Vagina (tissue), 2 donors: Measurements from ENCODE around the gene PCARE. TPM values are rescaled to one million over a fixed set of nuclear protein-coding genes. Genes with fewer than 3 reads are reported as not detected.

Experiments used
- DNase-seq, 2 donors: peaks; one replicate each; pipeline ENCODE4 v3.0.0-alpha.2; 2017; ENCODE audit errors: extremely low spot score in 2 of 2
- H3K27ac ChIP-seq: fragments of 200-600 bp; sonication (generic); one replicate; pipeline ENCODE4 v1.5.1; 2019
- H3K27me3 ChIP-seq: fragments of 200-600 bp; sonication (generic); one replicate; pipeline ENCODE4 v1.5.1; 2019
- H3K36me3 ChIP-seq, 2 donors: fragments of 200-600 bp; sonication (generic); one replicate each; pipeline ENCODE4 v1.5.1; 2017 to 2019
- H3K4me1 ChIP-seq: fragments of 200-600 bp; sonication (generic); one replicate; pipeline ENCODE4 v1.5.1; 2019
- H3K4me3 ChIP-seq, 2 donors: fragments of 200-600 bp; sonication (generic); 1 replicate in 1 of 2; 2 replicates in 1 of 2; pipeline ENCODE4 v1.5.1; 2016 to 2019
- H3K9me3 ChIP-seq: fragments of 200-600 bp; sonication (generic); one replicate; pipeline ENCODE4 v1.5.1; 2019
- CTCF ChIP-seq, 3 experiments: fragments of 450-650 bp in 2 of 3; fragments of 200-600 bp in 1 of 3; sonication (generic) in 1 of 3; IDR thresholded peaks; one replicate each; pipeline ENCODE4 v1.5.1; 2017 to 2019; ENCODE audit warnings: antibody characterized with exemption in 3 of 3, mild to moderate bottlenecking in 2 of 3, moderate library complexity in 2 of 3
- POLR2A ChIP-seq, 2 donors: fragments of 450-650 bp; IDR thresholded peaks; one replicate each; pipeline ENCODE4 v1.6.1; 2017; ENCODE audit warnings: antibody characterized with exemption in 2 of 2, mild to moderate bottlenecking in 2 of 2, moderate library complexity in 2 of 2
- POLR2AphosphoS5 ChIP-seq, 2 donors: sonication (generic); formaldehyde crosslinking; IDR thresholded peaks; one replicate each; pipeline ENCODE4 v1.9.0; 2017; ENCODE audit warnings: antibody characterized with exemption in 2 of 2, mild to moderate bottlenecking in 2 of 2, low read depth in 1 of 2; ENCODE audit not compliant: insufficient read depth in 1 of 2
- intact Hi-C: fragments of 100-400 bp; cut with DNase I; formaldehyde crosslinking; loops from one replicate; pipeline ENCODE4 v1.15.1; 2023
- total RNA-seq: library from RNA; depleted of rRNA; stranded (reverse); fragments of >200 nt; gene quantifications from one replicate; pipeline ENCODE4 v1.2.3, GENCODE V29; 2016

PCARE gene
- total RNA-seq, 1 donor from 2014 or later, result not detected

DNA sequence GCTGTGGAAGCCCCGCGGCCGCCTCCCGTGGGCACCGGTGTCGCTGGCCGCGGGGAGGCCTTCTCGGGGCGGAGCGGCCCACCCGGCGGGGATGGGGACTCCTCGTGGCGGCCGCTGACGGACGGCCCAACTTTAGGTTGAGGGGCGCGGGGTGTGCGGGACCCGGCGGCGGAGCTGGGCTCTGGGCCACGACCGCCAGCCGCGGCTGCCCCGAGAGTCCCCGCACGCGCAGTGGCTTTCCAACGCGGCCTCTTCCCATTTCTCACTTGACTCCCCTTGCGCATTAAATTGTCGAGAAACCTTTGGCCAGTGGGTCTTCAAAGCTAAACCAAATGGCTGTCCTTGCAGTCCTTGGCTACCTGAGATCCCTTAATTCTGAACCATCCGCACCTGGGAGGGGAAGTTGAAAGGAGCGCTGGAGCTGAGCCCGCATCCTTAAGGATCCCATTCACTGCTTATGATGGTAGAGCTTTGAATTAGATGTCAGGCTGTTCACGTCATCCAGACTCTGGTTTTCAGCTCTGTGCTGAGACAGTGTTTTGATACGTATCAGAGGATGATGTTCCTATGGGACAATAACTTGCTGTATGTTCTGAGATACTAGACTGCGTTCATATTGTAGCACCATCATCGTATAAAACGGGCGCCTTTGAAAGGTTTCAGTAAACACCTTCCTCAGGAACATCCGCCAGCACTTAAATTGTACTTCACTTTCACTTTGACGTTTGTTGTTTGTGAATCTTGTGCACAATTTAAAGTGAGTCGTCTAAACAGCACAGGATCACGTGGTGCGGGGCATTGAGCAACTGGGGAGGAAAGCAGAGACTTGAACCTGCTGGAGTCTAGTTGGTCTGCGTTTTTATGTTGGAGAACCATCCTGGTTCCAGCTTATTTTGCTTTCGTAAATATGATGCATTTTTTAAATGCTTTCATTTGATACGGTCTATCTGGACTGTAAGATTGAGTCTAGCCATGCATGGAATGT lies 41.8 kb upstream of the PCARE start:
- no peak for DNase-seq
- TF ChIP-seq CTCF (IDR thresholded peaks at IDR 0.05) (no peak), POLR2AphosphoS5 (IDR thresholded peaks at IDR 0.05; ENCODE audit: insufficient read depth in 1 of 2, low read depth in 1 of 2) (peak; percentile 33 to 80)
- Histone ChIP-seq H3K4me3 (peak overlapping the region; percentile 84), H3K27me3 (no peaks in the 10 kb centered on the region), H3K9me3 (no peaks in the 10 kb centered on the region), H3K27ac (peak overlapping the region; percentile 97), H3K36me3 (no peaks in the 10 kb centered on the region), H3K4me1 (peaks cover 53% of the 10 kb centered on the region)
- intact Hi-C loops, result no loop called here

DNA sequence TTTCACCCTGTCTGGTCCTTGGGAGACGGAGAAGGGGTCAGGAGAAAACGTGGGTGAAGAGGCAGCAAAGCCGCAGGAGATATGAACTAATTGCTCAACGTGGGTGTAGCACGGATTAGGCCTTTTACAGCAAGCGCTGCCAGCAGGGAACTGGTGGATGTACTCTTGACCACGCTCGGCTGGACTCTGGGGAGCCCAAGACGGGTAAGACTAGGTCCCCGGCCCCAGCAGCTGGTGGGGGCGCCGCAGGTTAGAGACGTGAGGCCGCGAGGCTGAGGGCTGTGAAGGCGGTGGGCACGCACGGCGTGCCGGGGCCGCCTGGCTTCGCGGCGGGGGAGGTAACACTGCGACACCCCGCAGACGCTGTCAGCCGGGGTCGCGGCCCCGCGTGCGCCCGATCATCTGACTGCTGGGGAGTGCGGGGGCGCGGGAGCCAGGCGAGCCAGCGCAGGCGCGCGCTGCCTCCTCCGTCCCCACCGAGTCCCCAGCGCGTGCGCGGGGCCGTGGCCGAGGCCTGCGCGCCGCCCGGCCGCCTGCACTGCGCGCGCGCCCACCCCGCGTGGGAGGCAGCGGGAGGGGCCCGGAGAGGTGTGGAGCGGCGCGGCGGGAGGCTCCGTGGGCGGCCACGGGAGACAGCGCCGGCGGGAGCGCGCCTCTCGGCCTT lies 40.8 kb upstream of the PCARE start, which contains the start of gene CLIP4:
Gene CLIP4 (plus strand): TSS at position 470 of the 664 bp plus-strand sequence. CDS start 5,974 bp downstream, outside the sequence.
- TF ChIP-seq POLR2A (IDR thresholded peaks at IDR 0.05), result peak in 1 of 2 donors; percentile 42
- TF ChIP-seq CTCF (IDR thresholded peaks at IDR 0.05), result no peak
- TF ChIP-seq POLR2AphosphoS5 (IDR thresholded peaks at IDR 0.05; ENCODE audit: insufficient read depth in 1 of 2, low read depth in 1 of 2), result peak in 1 of 2 donors; percentile 32
- intact Hi-C loops, result no loop called here
- H3K4me1 ChIP-seq, result peaks cover 48% of the 10 kb centered on the region

DNA sequence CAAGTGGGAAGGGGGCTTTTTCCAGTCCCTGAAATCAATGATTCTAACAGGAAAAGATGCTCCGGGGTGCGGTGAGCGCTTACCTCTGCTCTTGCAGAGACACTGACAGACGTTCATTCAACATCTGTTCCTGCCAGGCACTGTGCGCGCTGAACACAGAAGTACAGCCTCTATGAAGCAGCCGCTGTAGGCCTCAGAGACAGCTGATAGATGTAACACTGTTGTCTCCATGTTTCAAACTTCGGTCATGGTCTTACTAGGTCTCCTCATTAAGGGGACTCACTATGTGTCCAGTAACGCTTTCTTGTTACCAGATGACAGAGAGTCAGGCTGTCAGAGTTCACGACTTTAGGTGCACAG lies 40.2 kb upstream of the PCARE start:
- Histone ChIP-seq H3K27me3 (no peaks in the 10 kb centered on the region), H3K36me3 (no peaks in the 10 kb centered on the region), H3K27ac (peak overlapping the region; percentile 97), H3K9me3 (no peaks in the 10 kb centered on the region), H3K4me3 (peak overlapping the region in 1 of 2 donors; percentile 84), H3K4me1 (peaks cover 43% of the 10 kb centered on the region)
- DNase-seq, result no peak
- intact Hi-C loops, result no loop called here
- TF ChIP-seq POLR2AphosphoS5 (IDR thresholded peaks at IDR 0.05; ENCODE audit: insufficient read depth in 1 of 2, low read depth in 1 of 2) (no peak), CTCF (IDR thresholded peaks at IDR 0.05) (no peak), POLR2A (IDR thresholded peaks at IDR 0.05) (no peak)

More for the DNA sequence above, 40.8 kb upstream of the PCARE start, which contains the start of gene CLIP4:
- peak within 1 kb of the TSS; percentile 84 for H3K4me3 ChIP-seq
- H3K36me3 ChIP-seq, result no peaks in the 10 kb centered on the region
- peak in 1 of 2 donors; percentile 89 for DNase-seq
- peak within 1 kb of the TSS; percentile 97 for H3K27ac ChIP-seq
- H3K27me3 ChIP-seq, result no peaks in the 10 kb centered on the region
- H3K9me3 ChIP-seq, result no peaks in the 10 kb centered on the region

DNA sequence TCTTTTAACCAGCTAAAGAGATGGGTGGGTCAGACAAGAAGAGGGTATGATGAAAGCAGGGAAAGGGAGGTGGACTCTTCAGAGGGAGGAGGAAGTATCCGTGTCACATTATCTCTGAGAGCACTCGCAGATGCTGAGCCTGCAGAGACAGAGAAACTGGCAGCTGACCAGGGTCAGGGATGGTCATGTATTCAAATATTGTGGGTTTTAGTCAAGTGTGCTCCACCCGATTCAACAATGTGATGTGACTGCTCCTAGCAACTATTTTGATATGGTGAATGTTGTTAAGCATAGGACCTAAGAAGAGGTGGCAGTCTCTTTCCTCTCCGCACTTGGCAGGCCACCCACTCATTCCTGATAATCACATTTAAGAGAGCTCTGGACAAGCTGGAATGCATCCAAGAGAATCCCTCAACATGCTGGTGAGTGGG lies 39.6 kb upstream of the PCARE start:
- Histone ChIP-seq H3K4me3 (no peak overlapping the region), H3K27ac (no peak overlapping the region), H3K36me3 (no peaks in the 10 kb centered on the region), H3K4me1 (peaks cover 37% of the 10 kb centered on the region), H3K27me3 (no peaks in the 10 kb centered on the region), H3K9me3 (no peaks in the 10 kb centered on the region)
- TF ChIP-seq CTCF (IDR thresholded peaks at IDR 0.05) (no peak), POLR2A (IDR thresholded peaks at IDR 0.05) (no peak), POLR2AphosphoS5 (IDR thresholded peaks at IDR 0.05; ENCODE audit: insufficient read depth in 1 of 2, low read depth in 1 of 2) (no peak)
- intact Hi-C loops, result no loop called here
- DNase-seq, result no peak
